NCI-H2227 treated with DMSO at 0.1 percent for 48 hours (cell line): ENCODE measurements around the gene CCL7.

Experiments
- DNase-seq: peaks from one replicate; lab custom pipeline; 2025; lab: John Stamatoyannopoulos, UW

CCL7 gene

GRCh38 chr17:34246881-34247280 lies 23.1 kb upstream of the CCL7 start:
- no peak for DNase-seq

GRCh38 chr17:34248511-34249024 lies 21.5 kb upstream of the CCL7 start:
- no peak for DNase-seq

- DNase-seq = no peak
These were observed 21.0 kb upstream of the CCL7 start for GRCh38 chr17:34249061-34249460.

- no peak for DNase-seq
These were observed 20.5 kb upstream of the CCL7 start for GRCh38 chr17:34249478-34249877.

GRCh38 chr17:34251186-34251585 lies 18.8 kb upstream of the CCL7 start:
- DNase-seq = no peak

GRCh38 chr17:34252095-34252443 lies 18.0 kb upstream of the CCL7 start:
- no peak for DNase-seq

- no peak for DNase-seq
These were observed 17.4 kb upstream of the CCL7 start for GRCh38 chr17:34252444-34253138.

GRCh38 chr17:34253139-34253525 lies 16.9 kb upstream of the CCL7 start:
- no peak for DNase-seq

- DNase-seq = no peak
These were observed 15.9 kb upstream of the CCL7 start for GRCh38 chr17:34254146-34254545.

GRCh38 chr17:34254651-34255380 lies 15.2 kb upstream of the CCL7 start, which contains the start of gene CCL2:
CCL2 (plus strand) TSS chr17:34255285; CDS start chr17:34255350, 65 bp downstream.
- peak; percentile 77 for DNase-seq

- no peak for DNase-seq
These were observed 14.7 kb upstream of the CCL7 start for GRCh38 chr17:34255381-34255732.

- DNase-seq = no peak
These were observed 14.2 kb upstream of the CCL7 start for GRCh38 chr17:34255841-34256240.

- DNase-seq = no peak
These were observed 12.6 kb upstream of the CCL7 start for GRCh38 chr17:34257299-34257985.

GRCh38 chr17:34257986-34258326 lies 12.1 kb upstream of the CCL7 start:
- no peak for DNase-seq

GRCh38 chr17:34259146-34259545 lies 10.9 kb upstream of the CCL7 start:
- DNase-seq = no peak

GRCh38 chr17:34260861-34261260 lies 9.2 kb upstream of the CCL7 start:
- DNase-seq = no peak

- DNase-seq = no peak
These were observed 8.3 kb upstream of the CCL7 start for GRCh38 chr17:34261568-34262337.

GRCh38 chr17:34265711-34266110 lies 4.3 kb upstream of the CCL7 start:
- DNase-seq = no peak

GRCh38 chr17:34275881-34276280 lies 5.9 kb downstream of the CCL7 start:
- no peak for DNase-seq

GRCh38 chr17:34276826-34277225 lies 6.8 kb downstream of the CCL7 start:
- DNase-seq = no peak

- DNase-seq = no peak
These were observed 13.6 kb downstream of the CCL7 start for GRCh38 chr17:34283571-34283970.

GRCh38 chr17:34285286-34285792 lies 15.3 kb downstream of the CCL7 start, which contains the start of gene CCL11:
CCL11 (plus strand) TSS chr17:34285742; CDS start chr17:34285809, 67 bp downstream.
- no peak for DNase-seq
